Tibial artery (tissue), 4 donors: ENCODE measurements around the gene NSL1.
"Not testable (repeated sequence)": the region's sequence is repeated elsewhere in the genome, so short reads cannot be mapped to it uniquely, and the experiment has no call there.

Experiments
- DNase-seq, 2 donors: peaks; one replicate each; pipeline ENCODE4 v3.0.0-alpha.2; 2019
- H3K27ac ChIP-seq, 2 donors: fragments of 200-600 bp; sonication (generic) in 1 of 2; 1 replicate in 1 of 2; 2 replicates in 1 of 2; pipeline ENCODE4 v1.5.1; 2018 to 2019; ENCODE audit warnings: mild to moderate bottlenecking in 1 of 2
- H3K27me3 ChIP-seq, 2 donors: fragments of 200-600 bp; sonication (generic) in 1 of 2; one replicate each; pipeline versions ENCODE4 v1.5.1 to v1.6.0; 2016 to 2019
- H3K36me3 ChIP-seq, 3 donors: fragments of 200-600 bp; sonication (generic) in 2 of 3; one replicate each; pipeline ENCODE4 v1.5.1; 2016 to 2019; ENCODE audit warnings: mild to moderate bottlenecking in 2 of 3
- H3K4me1 ChIP-seq, 4 donors: fragments of 200-600 bp; sonication (generic) in 2 of 4; 1 replicate in 3 of 4; 2 replicates in 1 of 4; pipeline ENCODE4 v1.5.1; 2016 to 2019
- H3K4me3 ChIP-seq, 2 donors: fragments of 200-600 bp; sonication (generic) in 1 of 2; 1 replicate in 1 of 2; 2 replicates in 1 of 2; pipeline ENCODE4 v1.5.1; 2018 to 2019; ENCODE audit warnings: mild to moderate bottlenecking in 2 of 2
- H3K9me3 ChIP-seq, 3 donors: fragments of 200-600 bp; sonication (generic) in 1 of 3; one replicate each; pipeline ENCODE4 v1.5.1; 2016 to 2019
- intact Hi-C: fragments of 100-400 bp; cut with DNase I; formaldehyde crosslinking; loops from one replicate; pipeline ENCODE4 v1.15.0; 2023; ENCODE audit warnings: low total_unique reads
- TF ChIP-seq, protein P1 (sequence below), 2 experiments: fragments of 200-600 bp in 1 of 2; fragments of 450-650 bp in 1 of 2; IDR thresholded peaks; one replicate each; pipeline ENCODE4 v1.5.1; 2017 to 2019; ENCODE audit warnings: antibody characterized with exemption in 2 of 2, mild to moderate bottlenecking in 1 of 2, moderate library complexity in 1 of 2

The NSL1 gene

DNA sequence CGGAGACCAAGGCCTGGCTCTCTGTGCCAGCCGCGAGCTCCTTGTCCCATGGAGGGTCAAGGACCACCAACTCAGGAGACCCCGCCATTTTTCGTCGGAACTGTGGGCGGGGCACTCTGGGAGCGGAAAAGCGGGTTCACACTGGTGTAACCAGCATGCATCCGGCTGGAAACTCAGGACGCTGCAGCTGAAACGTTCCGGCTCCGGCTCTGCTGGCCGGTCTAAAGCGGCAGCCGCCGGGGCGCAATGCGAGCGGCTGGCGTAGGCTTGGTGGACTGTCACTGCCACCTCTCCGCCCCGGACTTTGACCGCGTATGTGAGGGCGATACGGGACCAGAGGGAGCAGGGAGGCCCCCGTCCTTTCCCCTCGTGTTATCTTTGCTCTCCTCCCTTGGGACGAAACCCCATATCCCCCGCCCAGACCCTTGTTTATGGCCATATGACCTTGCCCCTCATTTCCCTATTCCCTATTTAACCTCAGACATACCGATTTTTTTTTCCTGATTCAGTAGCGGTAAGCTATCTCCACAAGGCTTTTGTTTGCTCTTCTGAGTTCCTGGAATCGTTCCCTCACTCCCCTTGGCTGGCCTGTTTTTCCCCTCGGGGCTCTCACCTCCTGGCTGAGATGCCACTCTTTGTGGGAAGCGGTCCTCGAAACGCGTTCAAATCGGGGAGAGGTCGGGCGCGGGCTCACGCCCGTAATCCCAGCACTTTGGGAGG lies at the start of gene NSL1, which contains the start of gene TATDN3:
Gene NSL1, minus strand, starts transcription at position 102 of the 720 bp plus-strand sequence. Its CDS starts 14 bp downstream, at position 88.
Gene TATDN3, plus strand, starts transcription at position 219 of the 720 bp plus-strand sequence. Its CDS starts 28 bp downstream, at position 247.
- Histone ChIP-seq H3K36me3 (peaks cover 0 to 5% (median 4%) of the 10 kb centered on the region in 3 donors), H3K4me3 (peak within 1 kb of the TSS; percentile 74 to 95), H3K9me3 (no peaks in the 10 kb centered on the region), H3K4me1 (peaks cover 0 to 30% (median 14%) of the 10 kb centered on the region in 4 donors), H3K27ac (peak within 1 kb of the TSS; percentile 97 to 98), H3K27me3 (no peaks in the 10 kb centered on the region)
- TF ChIP-seq, protein P1, sequence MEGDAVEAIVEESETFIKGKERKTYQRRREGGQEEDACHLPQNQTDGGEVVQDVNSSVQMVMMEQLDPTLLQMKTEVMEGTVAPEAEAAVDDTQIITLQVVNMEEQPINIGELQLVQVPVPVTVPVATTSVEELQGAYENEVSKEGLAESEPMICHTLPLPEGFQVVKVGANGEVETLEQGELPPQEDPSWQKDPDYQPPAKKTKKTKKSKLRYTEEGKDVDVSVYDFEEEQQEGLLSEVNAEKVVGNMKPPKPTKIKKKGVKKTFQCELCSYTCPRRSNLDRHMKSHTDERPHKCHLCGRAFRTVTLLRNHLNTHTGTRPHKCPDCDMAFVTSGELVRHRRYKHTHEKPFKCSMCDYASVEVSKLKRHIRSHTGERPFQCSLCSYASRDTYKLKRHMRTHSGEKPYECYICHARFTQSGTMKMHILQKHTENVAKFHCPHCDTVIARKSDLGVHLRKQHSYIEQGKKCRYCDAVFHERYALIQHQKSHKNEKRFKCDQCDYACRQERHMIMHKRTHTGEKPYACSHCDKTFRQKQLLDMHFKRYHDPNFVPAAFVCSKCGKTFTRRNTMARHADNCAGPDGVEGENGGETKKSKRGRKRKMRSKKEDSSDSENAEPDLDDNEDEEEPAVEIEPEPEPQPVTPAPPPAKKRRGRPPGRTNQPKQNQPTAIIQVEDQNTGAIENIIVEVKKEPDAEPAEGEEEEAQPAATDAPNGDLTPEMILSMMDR (IDR thresholded peaks at IDR 0.05), result no peak
- intact Hi-C loops, result loop anchor here (10.0 kb wide), 2 partner anchors 63 to 317 kb away; partner anchors contain the start of gene FLVCR1
- DNase-seq, result peak; percentile 79 to 92

GRCh38 chr1:212838145-212838544 lies 46.6 kb upstream of the NSL1 start:
- intact Hi-C loops, result no loop called here
- H3K4me3 ChIP-seq, result no peak overlapping the region
- H3K36me3 ChIP-seq, result no peaks in the 10 kb centered on the region
- H3K27me3 ChIP-seq, result no peaks in the 10 kb centered on the region
- TF ChIP-seq, protein P1 (IDR thresholded peaks at IDR 0.05), result no peak
- DNase-seq, result no peak
- no peaks in the 10 kb centered on the region for H3K4me1 ChIP-seq
- H3K27ac ChIP-seq, result no peak overlapping the region
- H3K9me3 ChIP-seq, result no peaks in the 10 kb centered on the region

DNA sequence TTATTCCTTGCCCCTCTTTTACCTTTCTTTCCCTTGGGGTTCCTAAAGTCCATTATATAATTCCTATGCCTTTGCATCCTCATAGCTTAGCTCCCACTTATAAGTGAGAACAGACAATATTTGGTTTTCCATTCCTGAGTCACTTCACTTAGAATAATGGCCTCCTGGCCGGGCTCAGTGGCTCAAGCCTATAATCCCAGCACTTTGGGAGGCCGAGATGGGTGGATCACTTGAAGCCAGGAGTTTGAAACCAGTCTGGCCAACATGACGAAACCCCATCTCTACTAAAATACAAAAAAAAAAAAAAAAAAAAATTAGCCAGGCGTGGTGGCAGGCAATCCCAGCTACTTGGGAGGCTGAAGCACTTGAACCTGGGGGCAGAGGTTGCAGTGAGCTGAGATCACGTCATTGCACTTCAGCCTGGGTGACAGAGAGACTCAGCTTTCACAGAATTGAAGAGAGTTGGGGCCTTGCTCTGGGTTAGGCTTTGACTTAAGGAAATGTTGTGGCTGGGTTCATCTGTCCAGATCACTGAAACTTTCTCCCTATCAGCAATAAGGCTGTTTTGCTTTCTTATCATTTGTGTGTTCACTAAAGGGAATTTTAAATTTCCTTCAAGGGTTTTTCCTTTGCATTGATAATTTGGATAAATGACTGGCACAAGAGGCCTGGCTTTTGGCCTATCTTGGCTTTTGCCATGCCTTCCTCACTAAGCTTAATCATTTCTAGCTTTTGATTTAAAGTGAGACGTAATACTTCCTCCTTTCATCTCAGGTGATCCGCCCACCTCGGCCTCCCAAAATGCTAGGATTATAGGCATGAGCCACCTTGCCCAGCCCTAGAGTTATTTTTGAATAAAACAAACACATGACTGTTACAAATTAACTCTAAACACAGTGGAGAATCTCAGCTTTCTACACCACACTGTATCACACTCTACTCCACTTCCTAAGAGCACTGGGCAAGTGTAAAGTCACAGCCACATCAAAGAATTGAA lies 41.9 kb upstream of the NSL1 start:
- H3K36me3 ChIP-seq, H3K4me3 ChIP-seq, intact Hi-C loops, DNase-seq, H3K9me3 ChIP-seq, H3K27ac ChIP-seq, H3K4me1 ChIP-seq, H3K27me3 ChIP-seq: not testable (repeated sequence)

DNA sequence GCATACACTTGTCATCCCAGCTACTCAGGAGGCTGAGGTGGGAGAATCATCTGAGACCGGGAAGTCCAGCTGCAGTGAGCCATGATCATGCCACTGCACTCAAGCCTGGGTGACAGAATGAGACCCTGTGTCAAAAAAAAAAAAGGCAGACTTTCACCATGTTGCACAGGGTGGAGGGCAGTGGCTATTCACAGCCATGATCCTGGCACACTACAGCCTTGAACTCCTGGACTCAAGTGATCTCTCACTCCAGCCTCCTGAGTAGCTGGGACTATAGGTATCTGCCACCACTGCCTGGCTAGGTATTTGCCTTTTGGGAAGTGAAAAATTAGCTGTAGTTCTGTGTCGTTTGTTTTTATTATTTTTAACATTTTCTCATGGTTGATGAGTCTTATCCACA lies 36.8 kb upstream of the NSL1 start:
- intact Hi-C loops, result no loop called here
- DNase-seq, result no peak
- H3K4me3 ChIP-seq, result no peak overlapping the region
- no peak overlapping the region for H3K27ac ChIP-seq
- no peaks in the 10 kb centered on the region for H3K27me3 ChIP-seq
- H3K36me3 ChIP-seq, result peaks cover 0 to 5% (median 0%) of the 10 kb centered on the region in 3 donors
- TF ChIP-seq, protein P1 (IDR thresholded peaks at IDR 0.05), result no peak
- H3K9me3 ChIP-seq, result peaks cover 0 to 10% (median 6%) of the 10 kb centered on the region in 3 donors
- H3K4me1 ChIP-seq, result no peaks in the 10 kb centered on the region

GRCh38 chr1:212827831-212828278 lies 36.3 kb upstream of the NSL1 start:
- DNase-seq, result no peak
- H3K27ac ChIP-seq, result no peak overlapping the region
- TF ChIP-seq, protein P1 (IDR thresholded peaks at IDR 0.05), result no peak
- peaks cover 0 to 5% (median 0%) of the 10 kb centered on the region in 3 donors for H3K36me3 ChIP-seq
- H3K27me3 ChIP-seq, result no peaks in the 10 kb centered on the region
- intact Hi-C loops, result no loop called here
- no peaks in the 10 kb centered on the region for H3K4me1 ChIP-seq
- no peak overlapping the region for H3K4me3 ChIP-seq
- H3K9me3 ChIP-seq, result peaks cover 0 to 10% (median 6%) of the 10 kb centered on the region in 3 donors
